AML-193 (cell line): ENCODE results near the gene TTC3.
"Not testable (repeated sequence)": the region's sequence is repeated elsewhere in the genome, so short reads cannot be mapped to it uniquely, and the experiment has no call there.

Experiments used
- DNase-seq, 2 experiments: peaks; one replicate each; lab custom pipeline; 2025; lab: John Stamatoyannopoulos, UW

The TTC3 gene

GRCh38 chr21:37072988-37073416 lies at the start of gene TTC3, which contains the start of gene PIGP:
Gene TTC3 (plus strand): TSS chr21:37073254. CDS start chr21:37087258, 14,004 bp downstream.
Gene PIGP (minus strand): TSS chr21:37073071. CDS start chr21:37072515, 556 bp downstream.
- DNase-seq, result peak; percentile 76 to 86

GRCh38 chr21:37026499-37026898 lies 46.6 kb upstream of the TTC3 start:
- DNase-seq, result no peak

- no peak for DNase-seq
These were observed 44.5 kb upstream of the TTC3 start for GRCh38 chr21:37028570-37028969.

- no peak for DNase-seq
These were observed 42.2 kb upstream of the TTC3 start for GRCh38 chr21:37030864-37031263.

- DNase-seq, result no peak
These were observed 40.8 kb upstream of the TTC3 start for GRCh38 chr21:37032293-37032692.

GRCh38 chr21:37032877-37033471 lies 40.1 kb upstream of the TTC3 start:
- DNase-seq, result no peak

- DNase-seq, result not testable (repeated sequence)
These were observed 38.7 kb upstream of the TTC3 start for GRCh38 chr21:37034394-37034793.

- no peak for DNase-seq
These were observed 36.9 kb upstream of the TTC3 start for GRCh38 chr21:37036177-37036576.

GRCh38 chr21:37039411-37040075 lies 33.5 kb upstream of the TTC3 start:
- DNase-seq, result no peak

GRCh38 chr21:37040212-37040611 lies 32.8 kb upstream of the TTC3 start:
- no peak for DNase-seq

- DNase-seq, result no peak
These were observed 31.3 kb upstream of the TTC3 start for GRCh38 chr21:37041706-37042271.

- DNase-seq, result no peak
These were observed 29.2 kb upstream of the TTC3 start for GRCh38 chr21:37043818-37044217.

- no peak for DNase-seq
These were observed 28.4 kb upstream of the TTC3 start for GRCh38 chr21:37044643-37045042.

- peak; percentile 87 to 92 for DNase-seq
These were observed 27.9 kb upstream of the TTC3 start for GRCh38 chr21:37045149-37045548.

- no peak for DNase-seq
These were observed 27.5 kb upstream of the TTC3 start for GRCh38 chr21:37045556-37045955.

GRCh38 chr21:37047079-37047478 lies 26.0 kb upstream of the TTC3 start:
- DNase-seq, result no peak

- not testable (repeated sequence) for DNase-seq
These were observed 23.3 kb upstream of the TTC3 start for GRCh38 chr21:37049741-37050140.

GRCh38 chr21:37055271-37055855 lies 17.7 kb upstream of the TTC3 start:
- DNase-seq, result no peak

- no peak for DNase-seq
These were observed 15.4 kb upstream of the TTC3 start for GRCh38 chr21:37057614-37058013.

GRCh38 chr21:37058261-37058660 lies 14.8 kb upstream of the TTC3 start:
- DNase-seq, result peak in 1 of 2 experiments; percentile 16

GRCh38 chr21:37059181-37059580 lies 13.9 kb upstream of the TTC3 start:
- no peak for DNase-seq

- no peak for DNase-seq
These were observed 12.8 kb upstream of the TTC3 start for GRCh38 chr21:37060296-37060695.
